Neural progenitor cell (in vitro differentiated cells): ENCODE results near the gene PDE7B.

Experiments used
- EZH2 ChIP-seq: fragments of 200-600 bp; sonication (generic); IDR thresholded peaks from 2 replicates; pipeline ENCODE4 v1.6.1; 2017; ENCODE audit warnings: antibody characterized with exemption, mild to moderate bottlenecking, moderate library complexity
- EZH2phosphoT487 ChIP-seq: fragments of 200-600 bp; sonication (generic); IDR thresholded peaks from 2 replicates; pipeline ENCODE4 v1.6.1; 2017; ENCODE audit warnings: antibody characterized with exemption
- TF ChIP-seq, protein P1 (sequence below): fragments of 200-600 bp; sonication (generic); IDR thresholded peaks from 2 replicates; pipeline ENCODE4 v1.5.1; 2017; ENCODE audit warnings: antibody characterized with exemption, mild to moderate bottlenecking

DNA sequence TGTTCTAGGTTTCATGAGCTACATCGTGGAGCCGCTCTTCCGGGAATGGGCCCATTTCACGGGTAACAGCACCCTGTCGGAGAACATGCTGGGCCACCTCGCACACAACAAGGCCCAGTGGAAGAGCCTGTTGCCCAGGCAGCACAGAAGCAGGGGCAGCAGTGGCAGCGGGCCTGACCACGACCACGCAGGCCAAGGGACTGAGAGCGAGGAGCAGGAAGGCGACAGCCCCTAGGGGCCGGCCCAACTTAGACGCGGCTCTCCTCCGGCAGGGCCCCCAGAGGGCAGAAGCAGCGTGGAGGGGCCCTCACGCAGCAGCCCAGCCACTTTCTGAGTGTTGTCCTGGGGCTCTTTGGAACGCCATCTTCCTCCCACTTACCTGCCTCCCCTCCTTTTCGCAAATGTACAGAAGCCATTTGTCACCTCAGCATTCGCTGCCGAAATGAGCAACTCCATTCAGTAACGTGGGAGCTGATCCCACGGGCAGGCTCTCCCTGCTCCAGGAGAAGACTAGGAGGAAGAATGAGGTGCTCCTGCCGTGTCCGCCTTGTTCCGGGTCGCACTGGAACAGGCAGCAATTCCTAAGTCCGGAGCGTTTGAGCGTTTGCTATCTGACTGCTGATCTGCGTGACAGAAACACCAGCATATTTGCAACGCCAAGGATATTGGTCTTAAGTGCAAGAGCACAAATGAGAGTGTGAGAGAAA, 340.3 kb downstream of the PDE7B start:
- TF ChIP-seq, protein P1, sequence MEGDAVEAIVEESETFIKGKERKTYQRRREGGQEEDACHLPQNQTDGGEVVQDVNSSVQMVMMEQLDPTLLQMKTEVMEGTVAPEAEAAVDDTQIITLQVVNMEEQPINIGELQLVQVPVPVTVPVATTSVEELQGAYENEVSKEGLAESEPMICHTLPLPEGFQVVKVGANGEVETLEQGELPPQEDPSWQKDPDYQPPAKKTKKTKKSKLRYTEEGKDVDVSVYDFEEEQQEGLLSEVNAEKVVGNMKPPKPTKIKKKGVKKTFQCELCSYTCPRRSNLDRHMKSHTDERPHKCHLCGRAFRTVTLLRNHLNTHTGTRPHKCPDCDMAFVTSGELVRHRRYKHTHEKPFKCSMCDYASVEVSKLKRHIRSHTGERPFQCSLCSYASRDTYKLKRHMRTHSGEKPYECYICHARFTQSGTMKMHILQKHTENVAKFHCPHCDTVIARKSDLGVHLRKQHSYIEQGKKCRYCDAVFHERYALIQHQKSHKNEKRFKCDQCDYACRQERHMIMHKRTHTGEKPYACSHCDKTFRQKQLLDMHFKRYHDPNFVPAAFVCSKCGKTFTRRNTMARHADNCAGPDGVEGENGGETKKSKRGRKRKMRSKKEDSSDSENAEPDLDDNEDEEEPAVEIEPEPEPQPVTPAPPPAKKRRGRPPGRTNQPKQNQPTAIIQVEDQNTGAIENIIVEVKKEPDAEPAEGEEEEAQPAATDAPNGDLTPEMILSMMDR: no peak
- TF ChIP-seq EZH2: no peak
- TF ChIP-seq EZH2phosphoT487: no peak
